HEK293 (cell line): ENCODE results near the gene EMD.

Experiments used
- CTCF ChIA-PET: fragments of 350-600 bp; formaldehyde crosslinking; extraction: SDS; loops from one replicate; lab custom pipeline; 2021; ENCODE audit warnings: antibody characterized with exemption; lab: Yijun Ruan, JAX
- POLR2A ChIA-PET: fragments of 300-600 bp; formaldehyde crosslinking; extraction: SDS; loops from one replicate; lab custom pipeline; 2020; ENCODE audit warnings: antibody characterized with exemption, inconsistent platforms; lab: Yijun Ruan, JAX
- H3K27ac ChIP-seq: fragments of 200-500 bp; sonication (Bioruptor generic); 2 replicates; pipeline ENCODE4 v1.5.1; 2014; ENCODE audit warnings: low read depth, low read length, control low read depth, inconsistent platforms; ENCODE audit errors: extremely low read depth
- H3K36me3 ChIP-seq, 2 experiments: fragments of 200-500 bp in 1 of 2; sonication (Bioruptor generic) in 1 of 2; 1 replicate in 1 of 2; 2 replicates in 1 of 2; pipeline ENCODE4 v1.5.1; 2014 to 2017; ENCODE audit warnings: inconsistent platforms in 2 of 2, low read length in 2 of 2; ENCODE audit not compliant: control insufficient read depth in 2 of 2, insufficient read depth in 1 of 2
- H3K4me1 ChIP-seq: fragments of 200-500 bp; sonication (Bioruptor generic); 2 replicates; pipeline ENCODE4 v1.5.1; 2014; ENCODE audit warnings: mild to moderate bottlenecking, low read length, inconsistent platforms; ENCODE audit not compliant: control insufficient read depth, insufficient read depth
- H3K4me3 ChIP-seq: 2 replicates; pipeline ENCODE4 v1.5.1; 2011; ENCODE audit warnings: low read depth, mild to moderate bottlenecking, control low read depth, low read length, moderate library complexity
- H3K9me3 ChIP-seq: fragments of 200-500 bp; sonication (Bioruptor generic); 2 replicates; pipeline ENCODE4 v1.5.1; 2014; ENCODE audit warnings: low read depth, low read length, inconsistent platforms; ENCODE audit not compliant: control insufficient read depth, insufficient read depth
- GFI1B ChIP-seq: fragments of 450-650 bp; formaldehyde crosslinking; IDR thresholded peaks from 2 replicates; pipeline ENCODE4 v1.5.1; 2016; ENCODE audit warnings: missing biosample characterization, missing genetic modification characterization
- SALL2 ChIP-seq: fragments of 450-650 bp; formaldehyde crosslinking; IDR thresholded peaks from 2 replicates; pipeline ENCODE4 v1.5.0; 2017; ENCODE audit warnings: missing biosample characterization, mild to moderate bottlenecking, missing genetic modification characterization, borderline replicate concordance
- SP7 ChIP-seq: fragments of 450-650 bp; formaldehyde crosslinking; IDR thresholded peaks from 2 replicates; pipeline ENCODE4 v1.5.1; 2016; ENCODE audit warnings: missing biosample characterization, missing genetic modification characterization
- ZBTB1 ChIP-seq: fragments of 450-650 bp; formaldehyde crosslinking; IDR thresholded peaks from 2 replicates; pipeline ENCODE4 v1.5.1; 2016; ENCODE audit warnings: missing biosample characterization, missing genetic modification characterization
- ZFHX2 ChIP-seq: fragments of 450-650 bp; formaldehyde crosslinking; conservative IDR thresholded peaks from 2 replicates; pipeline ENCODE4 v1.5.1; 2016; ENCODE audit warnings: missing biosample characterization, missing genetic modification characterization
- ZNF121 ChIP-seq: fragments of 450-650 bp; formaldehyde crosslinking; IDR thresholded peaks from 2 replicates; pipeline ENCODE4 v1.5.1; 2016; ENCODE audit warnings: missing biosample characterization, missing genetic modification characterization
- ZNF239 ChIP-seq: fragments of 450-650 bp; formaldehyde crosslinking; IDR thresholded peaks from 2 replicates; pipeline ENCODE4 v1.5.1; 2016; ENCODE audit warnings: missing biosample characterization, missing genetic modification characterization
- ZNF335 ChIP-seq: fragments of 450-650 bp; formaldehyde crosslinking; conservative IDR thresholded peaks from 2 replicates; pipeline ENCODE4 v1.5.1; 2016; ENCODE audit warnings: missing biosample characterization, missing genetic modification characterization
- ZNF354C ChIP-seq: fragments of 450-650 bp; formaldehyde crosslinking; IDR thresholded peaks from 2 replicates; pipeline ENCODE4 v1.5.1; 2016; ENCODE audit warnings: missing biosample characterization, missing genetic modification characterization, low read depth, borderline replicate concordance
- ZNF473 ChIP-seq: fragments of 450-650 bp; formaldehyde crosslinking; IDR thresholded peaks from 2 replicates; pipeline ENCODE4 v1.5.1; 2017; ENCODE audit warnings: missing biosample characterization, missing genetic modification characterization
- ZNF510 ChIP-seq: fragments of 450-650 bp; formaldehyde crosslinking; IDR thresholded peaks from 2 replicates; pipeline ENCODE4 v1.5.1; 2018; ENCODE audit warnings: mild to moderate bottlenecking, missing genetic modification characterization, missing biosample characterization; ENCODE audit not compliant: insufficient replicate concordance
- ZNF549 ChIP-seq: fragments of 450-650 bp; IDR thresholded peaks from 2 replicates; pipeline ENCODE4 v1.5.1; 2018; ENCODE audit warnings: missing biosample characterization, missing genetic modification characterization, mild to moderate bottlenecking, inconsistent platforms, moderate library complexity
- ZNF600 ChIP-seq: fragments of 450-650 bp; formaldehyde crosslinking; IDR thresholded peaks from 2 replicates; pipeline ENCODE4 v1.5.1; 2016; ENCODE audit warnings: missing biosample characterization, missing genetic modification characterization
- ZNF843 ChIP-seq: fragments of 450-650 bp; formaldehyde crosslinking; IDR thresholded peaks from 2 replicates; pipeline ENCODE4 v1.5.1; 2016; ENCODE audit warnings: missing biosample characterization, missing genetic modification characterization
- TF ChIP-seq, protein P1 (sequence below): fragments of 450-650 bp; formaldehyde crosslinking; IDR thresholded peaks from 2 replicates; pipeline ENCODE4 v1.5.1; 2016; ENCODE audit warnings: missing biosample characterization, missing genetic modification characterization
- TF ChIP-seq, protein P2 (sequence below): fragments of 450-650 bp; formaldehyde crosslinking; IDR thresholded peaks from 2 replicates; pipeline ENCODE4 v1.5.1; 2016; ENCODE audit warnings: missing biosample characterization, missing genetic modification characterization
- TF ChIP-seq, protein P3 (sequence below): fragments of 450-650 bp; formaldehyde crosslinking; IDR thresholded peaks from 2 replicates; pipeline ENCODE4 v1.5.1; 2017; ENCODE audit warnings: missing biosample characterization, missing genetic modification characterization

Gene EMD

DNA sequence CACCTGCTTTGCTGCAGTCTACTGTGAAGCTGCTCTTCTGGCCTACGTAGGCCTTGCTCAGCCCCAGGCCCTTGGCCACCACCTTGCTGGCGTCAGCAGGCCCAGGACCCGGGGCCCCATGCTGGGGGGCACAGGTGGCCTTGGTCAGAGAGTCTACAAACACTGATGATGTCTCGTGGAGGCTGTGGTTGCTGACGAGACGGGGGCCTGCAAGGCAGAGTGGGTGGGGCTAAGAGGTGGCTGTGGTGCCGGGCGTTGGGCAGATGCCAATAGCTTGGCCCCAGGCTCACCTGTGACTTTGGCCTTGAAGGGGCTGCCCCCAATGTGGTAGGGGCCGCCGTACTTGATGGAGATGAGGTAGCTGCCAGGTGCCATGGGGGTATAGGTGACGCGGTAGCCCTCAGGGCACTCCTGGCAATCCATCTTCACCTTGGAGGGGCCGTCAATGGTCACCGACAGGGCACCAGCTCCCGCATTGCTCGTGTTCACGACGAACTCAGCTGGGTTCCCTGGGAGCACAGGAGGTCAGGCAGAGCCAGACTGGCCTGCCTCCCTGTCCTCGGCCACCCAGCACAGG lies 29.6 kb upstream of the EMD start:
- TF ChIP-seq SALL2 (tag by site-specific recombination): no peak
- TF ChIP-seq, protein P1, sequence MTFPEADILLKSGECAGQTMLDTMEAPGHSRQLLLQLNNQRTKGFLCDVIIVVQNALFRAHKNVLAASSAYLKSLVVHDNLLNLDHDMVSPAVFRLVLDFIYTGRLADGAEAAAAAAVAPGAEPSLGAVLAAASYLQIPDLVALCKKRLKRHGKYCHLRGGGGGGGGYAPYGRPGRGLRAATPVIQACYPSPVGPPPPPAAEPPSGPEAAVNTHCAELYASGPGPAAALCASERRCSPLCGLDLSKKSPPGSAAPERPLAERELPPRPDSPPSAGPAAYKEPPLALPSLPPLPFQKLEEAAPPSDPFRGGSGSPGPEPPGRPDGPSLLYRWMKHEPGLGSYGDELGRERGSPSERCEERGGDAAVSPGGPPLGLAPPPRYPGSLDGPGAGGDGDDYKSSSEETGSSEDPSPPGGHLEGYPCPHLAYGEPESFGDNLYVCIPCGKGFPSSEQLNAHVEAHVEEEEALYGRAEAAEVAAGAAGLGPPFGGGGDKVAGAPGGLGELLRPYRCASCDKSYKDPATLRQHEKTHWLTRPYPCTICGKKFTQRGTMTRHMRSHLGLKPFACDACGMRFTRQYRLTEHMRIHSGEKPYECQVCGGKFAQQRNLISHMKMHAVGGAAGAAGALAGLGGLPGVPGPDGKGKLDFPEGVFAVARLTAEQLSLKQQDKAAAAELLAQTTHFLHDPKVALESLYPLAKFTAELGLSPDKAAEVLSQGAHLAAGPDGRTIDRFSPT (tag by site-specific recombination): peak; percentile 54; the same call in 1 of the 2 replicates
- POLR2A ChIA-PET: interaction anchor here (0.9 to 2.4 kb wide), 7 partner anchors 8 to 34 kb away, joined by 3 to 12 read pairs (median 6); no protein-coding TSS in a partner anchor
- CTCF ChIA-PET: interaction anchor here (0.8 kb wide), 1 partner anchor 24 kb away, joined by 3 read pairs; no protein-coding TSS in a partner anchor
- Histone ChIP-seq H3K36me3 (peaks cover 0 to 64% of the 10 kb centered on the region in 2 experiments; a peak in 1 of 3 replicates), H3K9me3 (no peaks in the 10 kb centered on the region), H3K27ac (no peak overlapping the region), H3K4me1 (no peaks in the 10 kb centered on the region), H3K4me3 (no peak overlapping the region)

DNA sequence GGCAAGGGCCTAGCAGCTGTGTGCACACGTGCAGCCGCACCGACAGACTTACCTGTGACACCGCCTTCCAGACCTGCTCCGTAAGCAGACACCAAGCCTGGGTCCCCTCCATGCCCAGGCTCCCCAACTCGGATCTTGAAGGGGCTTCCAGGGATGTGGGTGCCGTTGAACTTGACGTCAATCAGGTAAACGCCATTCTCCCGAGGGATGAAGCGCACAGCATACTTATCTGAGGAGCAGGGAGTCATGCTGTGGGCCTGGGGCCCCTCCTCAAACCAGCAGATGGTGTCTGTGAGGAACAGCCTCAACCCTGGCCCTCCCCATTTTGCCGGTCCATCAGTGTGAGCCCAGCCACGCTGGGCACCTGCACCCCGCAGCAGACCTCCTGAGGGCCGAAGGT lies 29.1 kb upstream of the EMD start:
- Histone ChIP-seq H3K4me3 (no peak overlapping the region), H3K9me3 (no peaks in the 10 kb centered on the region), H3K27ac (no peak overlapping the region), H3K4me1 (no peaks in the 10 kb centered on the region), H3K36me3 (peaks cover 0 to 70% of the 10 kb centered on the region in 2 experiments; a peak in 1 of 3 replicates)
- CTCF ChIA-PET: interaction anchor here (0.8 kb wide), 1 partner anchor 23 kb away, joined by 3 read pairs; no protein-coding TSS in a partner anchor
- POLR2A ChIA-PET: interaction anchor here (1.1 to 1.6 kb wide), 4 partner anchors 8 to 34 kb away, joined by 3 to 12 read pairs (median 4); no protein-coding TSS in a partner anchor
- TF ChIP-seq ZNF239 (tag by site-specific recombination) (no peak), ZNF473 (tag by site-specific recombination) (no peak), ZNF600 (tag by site-specific recombination) (peak; percentile 21; the same call in 1 of the 2 replicates), ZNF335 (no peak), ZBTB1 (no peak), ZNF843 (no peak), ZNF549 (tag by site-specific recombination) (no peak)
- TF ChIP-seq, protein P2, sequence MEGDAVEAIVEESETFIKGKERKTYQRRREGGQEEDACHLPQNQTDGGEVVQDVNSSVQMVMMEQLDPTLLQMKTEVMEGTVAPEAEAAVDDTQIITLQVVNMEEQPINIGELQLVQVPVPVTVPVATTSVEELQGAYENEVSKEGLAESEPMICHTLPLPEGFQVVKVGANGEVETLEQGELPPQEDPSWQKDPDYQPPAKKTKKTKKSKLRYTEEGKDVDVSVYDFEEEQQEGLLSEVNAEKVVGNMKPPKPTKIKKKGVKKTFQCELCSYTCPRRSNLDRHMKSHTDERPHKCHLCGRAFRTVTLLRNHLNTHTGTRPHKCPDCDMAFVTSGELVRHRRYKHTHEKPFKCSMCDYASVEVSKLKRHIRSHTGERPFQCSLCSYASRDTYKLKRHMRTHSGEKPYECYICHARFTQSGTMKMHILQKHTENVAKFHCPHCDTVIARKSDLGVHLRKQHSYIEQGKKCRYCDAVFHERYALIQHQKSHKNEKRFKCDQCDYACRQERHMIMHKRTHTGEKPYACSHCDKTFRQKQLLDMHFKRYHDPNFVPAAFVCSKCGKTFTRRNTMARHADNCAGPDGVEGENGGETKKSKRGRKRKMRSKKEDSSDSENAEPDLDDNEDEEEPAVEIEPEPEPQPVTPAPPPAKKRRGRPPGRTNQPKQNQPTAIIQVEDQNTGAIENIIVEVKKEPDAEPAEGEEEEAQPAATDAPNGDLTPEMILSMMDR (tag by site-specific recombination): no peak

DNA sequence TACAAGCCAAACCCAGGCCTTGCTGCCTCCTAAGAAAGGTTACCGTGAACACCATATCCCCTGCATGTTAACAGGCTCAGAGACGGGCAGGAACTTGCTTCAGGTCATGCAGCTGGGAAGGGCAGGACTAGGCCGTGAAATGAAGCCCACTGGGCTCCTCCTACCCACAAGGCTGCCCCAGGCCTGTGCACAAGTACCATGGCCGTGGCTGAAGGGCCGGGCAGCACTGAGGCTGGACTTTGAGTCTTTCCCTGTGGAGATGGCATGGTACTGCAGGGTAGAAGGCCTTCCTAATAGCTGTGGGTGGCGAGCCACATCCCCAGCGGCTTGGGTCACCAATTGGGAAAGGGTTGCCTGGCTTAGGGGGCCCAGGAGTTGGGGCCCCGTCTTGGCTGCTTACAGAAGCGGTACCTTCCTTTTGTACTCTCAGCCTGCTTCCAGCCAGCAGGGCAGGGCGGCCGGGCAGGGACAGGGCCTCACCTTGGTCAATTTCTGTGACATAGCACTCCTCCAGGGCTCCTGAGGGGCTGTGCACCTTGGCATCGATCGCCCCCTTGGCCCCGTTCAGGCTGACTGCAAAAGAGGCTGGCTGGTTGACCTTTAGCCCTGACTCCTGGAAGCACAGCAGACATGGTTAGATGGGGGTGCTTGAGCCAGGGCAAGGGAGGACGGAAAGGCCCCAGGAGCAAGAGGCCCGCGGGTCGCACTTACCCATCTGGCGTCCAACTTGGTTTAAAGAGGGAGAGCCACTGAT lies 28.5 kb upstream of the EMD start:
- Histone ChIP-seq H3K4me3 (no peak overlapping the region), H3K27ac (no peak overlapping the region), H3K4me1 (no peaks in the 10 kb centered on the region), H3K36me3 (peaks cover 0 to 76% of the 10 kb centered on the region in 2 experiments; a peak in 1 of 3 replicates), H3K9me3 (no peaks in the 10 kb centered on the region)
- CTCF ChIA-PET: no interaction called here
- POLR2A ChIA-PET: interaction anchor here (1.2 kb wide), 1 partner anchor 12 kb away, joined by 3 read pairs; no protein-coding TSS in a partner anchor
- TF ChIP-seq ZNF354C (tag by site-specific recombination) (no peak), ZNF510 (tag by site-specific recombination) (no peak), ZFHX2 (tag by site-specific recombination) (no peak), SP7 (tag by site-specific recombination) (no peak), ZNF121 (tag by site-specific recombination) (no peak), GFI1B (tag by site-specific recombination) (no peak)
- TF ChIP-seq, protein P3, sequence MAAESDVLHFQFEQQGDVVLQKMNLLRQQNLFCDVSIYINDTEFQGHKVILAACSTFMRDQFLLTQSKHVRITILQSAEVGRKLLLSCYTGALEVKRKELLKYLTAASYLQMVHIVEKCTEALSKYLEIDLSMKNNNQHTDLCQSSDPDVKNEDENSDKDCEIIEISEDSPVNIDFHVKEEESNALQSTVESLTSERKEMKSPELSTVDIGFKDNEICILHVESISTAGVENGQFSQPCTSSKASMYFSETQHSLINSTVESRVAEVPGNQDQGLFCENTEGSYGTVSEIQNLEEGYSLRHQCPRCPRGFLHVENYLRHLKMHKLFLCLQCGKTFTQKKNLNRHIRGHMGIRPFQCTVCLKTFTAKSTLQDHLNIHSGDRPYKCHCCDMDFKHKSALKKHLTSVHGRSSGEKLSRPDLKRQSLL: no peak
- TF ChIP-seq, all 188 proteins: peak for 0
